Peyer's patch (tissue), 4 donors: ENCODE data around the gene TCF12.

ENCODE experiments used
- CTCF ChIP-seq, 6 experiments: fragments of 450-650 bp in 4 of 6; fragments of 200-600 bp in 2 of 6; sonication (generic) in 1 of 6; IDR thresholded peaks; one replicate each; pipeline ENCODE4 v1.5.1; 2017 to 2019; ENCODE audit warnings: antibody characterized with exemption in 6 of 6, mild to moderate bottlenecking in 3 of 6, moderate library complexity in 1 of 6
- POLR2A ChIP-seq, 2 donors: fragments of 450-650 bp; IDR thresholded peaks; one replicate each; pipeline ENCODE4 v1.5.1; 2017; ENCODE audit warnings: antibody characterized with exemption in 2 of 2, mild to moderate bottlenecking in 2 of 2, moderate library complexity in 2 of 2

DNA sequence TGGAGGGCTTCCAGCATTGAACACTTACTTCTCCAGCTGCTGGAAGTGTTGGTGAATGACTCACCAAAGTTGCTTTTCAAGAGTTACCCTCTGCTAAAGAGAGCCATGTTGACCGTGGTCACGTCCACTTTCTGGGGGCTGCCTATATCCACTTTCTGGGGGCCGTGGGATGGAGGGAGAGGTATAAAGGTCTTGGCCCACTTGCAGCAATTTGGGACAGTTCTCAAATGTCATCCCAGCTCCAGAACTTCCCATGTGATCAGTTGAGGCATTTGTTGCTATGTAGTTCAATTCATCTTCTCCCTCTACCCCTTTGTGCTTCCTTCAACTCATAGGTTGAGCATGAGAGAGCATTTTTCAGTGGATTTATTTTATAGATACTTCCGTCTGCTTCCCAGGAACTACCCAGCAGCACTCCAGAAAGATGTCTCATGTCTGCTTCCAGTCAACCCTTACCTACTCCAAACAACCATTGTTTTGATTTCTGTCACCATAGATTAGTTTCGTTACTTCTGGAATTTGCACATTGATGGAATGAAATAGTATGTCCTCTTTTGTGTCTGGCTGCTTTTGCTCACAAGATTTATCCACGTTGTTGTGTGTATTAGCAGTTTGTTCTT, 130.6 kb downstream of the TCF12 start:
- TF ChIP-seq CTCF (IDR thresholded peaks at IDR 0.05) (no peak), POLR2A (IDR thresholded peaks at IDR 0.05) (no peak)
